HG03095 (cell line): ENCODE data around the gene FAM20A.
A peak's percentile ranks its signal among the peaks of the same experiment; 100 is the strongest.
"Not testable (repeated sequence)": the region's sequence is repeated elsewhere in the genome, so short reads cannot be mapped to it uniquely, and the experiment has no call there.

Source experiments
- ATAC-seq: cut with Tn5 transposase; IDR thresholded peaks from one replicate; pipeline ENCODE4 v1.9.1; 2021; ENCODE audit warnings: moderate library complexity; ENCODE audit not compliant: unreplicated experiment

The FAM20A gene

DNA sequence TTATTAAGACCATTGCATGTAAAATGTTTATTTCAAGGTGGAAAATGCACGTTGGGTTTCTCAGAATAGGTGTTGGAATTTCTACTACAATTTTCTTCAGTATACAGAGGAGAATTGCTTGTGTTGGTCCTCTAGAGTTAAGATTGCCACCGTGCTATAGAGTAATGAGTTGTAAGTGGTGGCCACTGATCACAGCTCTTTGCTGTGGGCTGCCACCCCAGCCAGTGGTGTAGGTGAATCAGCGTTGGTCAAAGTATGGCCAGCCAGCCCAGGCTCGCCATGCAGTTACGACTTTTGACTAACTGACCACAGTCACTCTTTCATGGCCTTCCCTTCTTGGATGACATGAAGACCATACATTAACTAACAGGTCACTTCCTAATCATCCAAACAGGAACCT, 101.6 kb downstream of the FAM20A start:
- ATAC-seq = no peak

DNA sequence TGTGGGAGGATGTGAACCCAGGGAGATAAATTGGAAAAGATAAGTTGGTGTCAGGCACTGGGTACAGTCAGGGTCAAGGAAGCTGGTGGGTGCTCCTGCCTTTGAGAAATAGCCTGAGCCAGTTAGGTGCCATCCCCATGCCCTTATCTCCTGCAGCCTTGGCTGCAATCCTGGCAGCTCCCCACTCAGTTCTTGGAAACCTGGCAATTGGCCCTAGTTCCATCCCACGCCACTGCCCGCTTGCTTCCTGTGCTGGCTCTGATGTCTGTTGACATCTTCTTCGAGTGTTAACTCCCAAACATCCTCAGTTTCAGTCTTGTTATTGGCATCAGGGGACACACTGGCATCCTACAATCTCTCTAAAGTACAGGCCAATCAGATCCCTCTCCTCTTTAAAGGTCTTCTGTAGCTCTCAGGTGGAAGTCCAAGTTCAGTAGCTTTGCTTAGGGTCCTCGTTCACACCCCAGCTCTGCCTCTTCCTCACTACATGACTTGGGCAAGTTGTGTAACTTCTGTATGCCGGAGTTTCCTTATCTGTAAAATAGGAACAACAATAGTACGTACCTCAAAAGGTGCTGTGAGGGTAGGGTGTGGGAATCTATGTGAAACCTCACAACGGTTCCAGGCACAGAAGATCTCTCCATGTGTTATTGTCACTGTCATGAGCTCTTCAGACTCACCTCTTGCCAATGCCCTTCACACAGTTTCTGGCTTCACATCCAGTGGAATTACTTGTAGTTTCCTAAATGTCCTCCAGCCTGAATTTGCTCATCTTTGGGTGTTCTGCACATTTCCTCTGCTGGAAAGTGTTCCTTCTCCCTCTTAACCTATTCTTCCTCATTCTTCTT, 102.5 kb downstream of the FAM20A start:
- ATAC-seq = peak; percentile 11

DNA sequence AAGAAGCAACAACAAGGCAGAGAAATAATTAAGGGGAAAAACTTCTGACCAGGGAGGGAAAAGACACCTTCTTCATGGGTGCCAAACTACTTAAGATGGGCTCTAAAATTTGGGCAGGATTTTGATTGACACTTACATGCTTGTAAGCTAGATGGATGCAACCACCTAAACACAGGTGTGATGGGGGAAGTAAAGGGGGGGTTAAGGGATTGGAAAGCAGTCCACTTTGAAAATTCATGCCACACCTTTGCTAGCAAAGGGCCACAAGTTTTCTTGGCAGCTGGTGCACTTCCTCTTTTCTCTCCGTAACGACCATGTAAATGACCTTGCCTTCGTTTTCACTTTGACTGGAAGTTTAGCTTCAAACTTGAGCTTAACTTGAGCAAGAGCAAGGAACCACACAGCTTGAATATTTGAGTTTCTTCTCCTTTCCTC, 103.3 kb downstream of the FAM20A start:
- ATAC-seq = peak; percentile 94

DNA sequence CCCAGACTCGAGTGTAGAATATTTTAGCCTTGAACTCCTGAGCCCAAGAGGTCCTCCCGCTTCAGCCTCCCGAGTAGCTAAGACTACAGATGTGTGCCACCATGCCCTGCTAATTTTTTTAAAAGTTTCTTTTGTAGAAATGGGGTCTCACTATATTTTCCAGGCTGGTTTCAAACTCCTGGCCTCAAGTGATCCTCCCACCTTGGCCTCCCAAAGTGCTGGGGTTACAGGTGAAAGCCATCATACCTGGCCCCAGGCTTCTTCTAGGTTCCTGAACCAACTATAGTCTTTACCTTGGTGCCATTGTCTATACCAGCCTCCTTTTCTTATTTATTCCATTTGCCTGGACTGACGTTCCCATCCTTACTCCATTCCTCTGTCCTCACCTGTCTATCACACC, 106.1 kb downstream of the FAM20A start:
- ATAC-seq = no peak

DNA sequence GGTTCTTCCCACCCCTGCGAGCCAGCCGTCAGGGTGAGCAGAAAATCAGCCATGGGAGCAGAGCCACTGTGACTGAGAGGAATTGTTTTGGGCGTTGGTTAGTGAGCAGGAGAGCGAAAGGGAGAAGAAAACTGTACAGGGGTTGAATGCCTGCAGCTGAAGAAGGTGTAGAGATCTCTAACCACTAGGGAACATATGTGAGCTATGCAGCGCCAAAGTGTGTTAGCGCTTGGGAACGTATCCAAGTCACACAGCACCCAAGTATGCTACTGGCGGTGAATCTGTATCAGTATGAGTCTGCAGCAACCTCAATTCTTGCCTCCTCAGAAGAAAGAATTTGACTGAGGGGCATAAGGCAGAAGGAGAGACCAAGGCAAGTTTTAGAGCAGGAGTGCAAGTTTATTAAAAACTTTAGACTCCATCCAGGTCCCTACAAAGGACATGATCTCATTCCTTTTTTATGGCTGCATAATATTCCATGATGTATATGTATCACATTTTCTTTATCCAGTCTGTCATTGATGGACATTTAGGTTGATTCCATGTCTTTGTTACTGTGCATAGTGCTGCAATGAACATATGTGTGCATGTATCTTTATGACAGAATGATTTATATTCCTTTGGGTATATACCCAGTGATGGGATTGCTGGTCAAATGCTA, 108.6 kb downstream of the FAM20A start:
- ATAC-seq = not testable (repeated sequence)

DNA sequence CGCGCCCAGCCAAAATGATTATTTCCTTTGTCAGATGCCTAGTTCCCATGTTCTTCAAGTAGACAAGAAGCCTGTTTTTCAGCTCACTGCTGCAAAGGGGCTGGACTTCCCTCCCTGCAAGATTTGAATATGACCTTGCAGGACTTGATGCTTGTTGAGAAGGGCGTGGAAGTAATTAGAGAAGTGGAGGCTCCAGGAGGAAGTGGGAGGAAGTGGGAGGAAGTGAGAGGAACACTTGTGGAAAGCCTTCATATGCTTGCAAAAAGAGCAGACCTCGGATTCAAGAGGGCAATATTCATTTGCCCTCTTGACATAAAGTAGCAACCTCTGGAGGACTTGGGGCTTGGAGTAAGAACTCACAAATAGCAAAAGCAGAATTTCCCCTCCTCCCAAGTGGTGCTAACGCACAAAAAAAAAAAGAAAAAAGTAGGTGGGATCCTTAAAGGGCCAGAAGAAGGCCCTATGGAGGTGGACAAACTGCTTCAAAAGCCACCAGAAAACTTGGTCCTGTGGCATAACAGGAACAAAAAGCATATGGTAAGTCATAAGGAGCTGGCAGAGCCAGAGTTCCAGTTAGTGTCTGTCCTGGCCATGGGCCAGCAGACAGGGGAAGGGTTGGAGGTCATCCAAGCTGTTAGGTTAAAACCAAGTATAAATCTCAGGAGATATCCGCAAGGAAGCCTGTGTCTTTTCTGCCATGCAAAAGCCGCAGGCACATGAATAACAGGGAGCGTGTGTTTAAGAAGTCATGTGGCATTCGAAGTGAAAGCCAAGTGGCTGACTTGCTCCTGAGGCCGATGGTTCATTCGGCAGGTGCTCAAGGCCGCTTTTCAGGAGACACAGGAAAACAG, 109.6 kb downstream of the FAM20A start:
- ATAC-seq = no peak

DNA sequence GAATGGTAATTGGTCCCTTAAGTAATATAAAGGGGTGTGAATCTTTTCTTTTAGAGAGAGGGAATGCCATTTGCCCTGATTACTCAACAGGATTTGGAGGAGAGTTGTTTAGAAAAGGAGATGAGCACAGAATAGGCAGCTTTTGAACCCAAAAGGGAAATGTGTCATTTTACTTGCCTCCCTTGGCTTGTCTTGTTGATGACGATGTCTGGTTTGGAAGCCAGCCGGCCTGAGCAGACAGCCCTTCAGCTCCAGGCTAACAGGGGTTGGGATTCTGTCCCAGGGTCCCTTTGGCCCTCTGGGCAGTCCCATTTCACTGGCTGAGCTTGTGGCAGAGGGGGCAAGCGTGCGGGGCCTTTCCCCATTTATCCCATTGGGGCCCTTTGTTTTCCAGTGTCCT, 111.2 kb downstream of the FAM20A start:
- ATAC-seq = no peak
